CD4-positive, alpha-beta T cell treated with Interleukin-17A for 4 hours (primary cell): ENCODE results near the gene SNX10.

Experiments used
- DNase-seq: peaks from one replicate; pipeline ENCODE4 v3.0.0-alpha.2; 2020; ENCODE audit warnings: mixed read lengths

SNX10 gene

DNA sequence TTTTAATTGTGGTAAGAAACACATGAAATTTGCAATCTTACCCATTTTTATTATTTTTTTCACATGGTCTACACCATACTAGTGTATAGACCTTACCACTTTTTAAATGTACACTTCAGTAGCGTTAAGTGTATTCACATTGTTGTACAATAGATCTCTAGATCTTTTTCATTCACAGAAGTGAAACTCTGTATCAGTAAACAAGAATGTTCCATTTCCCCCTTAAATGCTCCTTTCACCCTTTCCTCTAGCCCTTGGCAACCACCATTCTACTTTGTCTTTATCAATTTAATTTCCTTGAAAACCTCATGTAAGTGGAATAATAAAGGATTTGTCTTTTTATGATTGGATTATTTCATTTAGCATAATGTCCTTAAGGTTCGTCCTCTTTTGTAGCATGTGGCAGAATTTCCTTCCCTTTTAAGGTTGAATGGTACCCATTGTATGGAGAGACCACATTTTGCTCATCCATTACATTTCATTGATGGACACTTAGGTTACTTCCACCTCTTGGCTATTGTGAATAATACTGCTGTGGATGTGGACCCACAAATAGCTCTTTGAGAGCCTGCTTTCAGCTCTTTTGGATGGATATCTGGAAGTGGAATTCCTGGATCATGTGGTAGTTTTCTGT lies 45.7 kb downstream of the SNX10 start:
- no peak for DNase-seq

DNA sequence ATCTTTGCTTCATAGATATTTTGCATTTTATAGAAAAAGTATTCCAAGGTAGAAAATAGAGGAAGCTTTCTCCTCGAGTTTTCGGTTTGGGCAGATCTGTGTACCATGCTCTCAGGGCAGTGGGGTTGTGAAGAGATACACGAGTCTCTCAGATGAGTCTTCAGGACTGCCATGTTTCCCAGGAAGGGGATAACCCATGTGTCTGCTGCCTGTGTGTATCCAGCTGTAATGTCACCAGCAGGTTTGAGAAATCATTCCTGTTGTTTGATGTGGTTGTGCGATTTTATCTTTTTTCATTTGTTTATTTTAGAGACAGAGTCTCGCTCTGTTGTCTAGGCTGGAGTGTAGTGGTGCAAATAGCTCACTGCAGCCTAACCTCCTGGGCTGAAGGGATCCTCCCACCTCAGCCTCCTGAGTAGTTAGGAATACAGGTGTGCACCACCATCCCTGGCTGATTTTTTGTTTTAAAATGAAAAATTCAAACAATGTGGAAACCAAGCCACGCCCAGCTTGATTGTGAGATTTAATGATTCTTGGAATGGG lies 48.9 kb downstream of the SNX10 start:
- DNase-seq, result no peak

DNA sequence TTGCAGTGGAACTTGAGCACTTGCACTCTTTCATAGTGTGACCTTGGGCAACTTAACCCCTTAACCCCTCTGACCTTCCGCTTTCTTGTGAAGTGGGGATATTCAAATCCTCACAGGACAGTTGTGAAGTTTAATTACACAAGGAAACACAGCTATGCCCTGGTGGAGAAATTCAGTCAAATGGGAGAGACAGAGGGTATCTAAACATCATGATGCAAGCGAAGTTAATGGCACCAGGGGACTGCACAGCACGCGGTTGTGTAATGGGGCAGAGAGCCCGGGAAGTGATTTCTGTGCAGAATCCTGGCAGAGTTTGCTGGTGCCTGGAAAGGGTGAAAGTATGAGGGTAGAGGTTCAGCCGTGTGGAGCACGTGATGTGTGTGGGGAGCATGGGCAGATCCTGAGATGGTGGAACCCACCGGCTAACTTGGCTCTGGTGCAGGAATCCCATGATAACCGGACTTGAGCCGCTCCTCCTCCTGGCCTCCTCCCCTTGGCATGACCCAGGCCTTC lies 51.7 kb downstream of the SNX10 start:
- DNase-seq, result no peak

DNA sequence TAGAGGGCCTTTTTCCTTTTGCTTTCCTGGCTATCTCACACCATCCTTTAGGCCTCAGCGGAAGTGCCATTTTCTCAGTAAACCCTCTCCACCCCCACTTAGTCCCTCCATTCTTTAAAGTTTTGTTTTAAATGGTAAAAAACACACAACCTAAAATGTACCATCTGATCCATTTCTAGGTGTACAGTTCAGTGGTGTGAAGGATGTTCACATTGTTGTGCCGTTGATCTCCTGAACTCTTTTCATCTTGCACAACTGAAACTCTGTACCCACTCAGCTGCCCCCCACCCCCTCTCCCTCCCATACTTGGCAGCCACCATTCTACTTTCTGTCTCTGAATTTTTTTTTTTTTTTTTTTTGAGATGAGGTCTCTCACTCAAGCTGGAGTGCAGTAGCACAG lies 52.2 kb downstream of the SNX10 start:
- DNase-seq, result no peak

DNA sequence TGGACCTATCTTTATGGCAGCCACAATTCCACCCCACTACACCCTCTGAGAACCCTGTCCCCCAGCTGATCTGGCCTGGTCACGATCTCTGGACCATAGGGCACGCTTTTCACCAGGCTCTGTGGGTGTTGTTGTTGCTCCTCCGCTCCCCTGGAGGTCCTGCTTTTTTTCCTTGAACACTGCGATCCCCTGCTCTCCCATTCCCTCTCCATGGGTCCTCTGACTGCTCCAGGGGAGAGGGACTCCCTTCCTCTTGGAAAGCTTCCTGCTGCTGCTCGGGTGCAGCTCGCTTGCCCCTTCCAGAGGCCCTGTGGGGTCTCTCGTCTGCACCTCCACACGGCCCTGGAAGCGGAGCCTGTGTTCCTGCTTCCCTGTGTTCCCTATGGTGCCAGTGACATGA lies 53.5 kb downstream of the SNX10 start:
- no peak for DNase-seq

DNA sequence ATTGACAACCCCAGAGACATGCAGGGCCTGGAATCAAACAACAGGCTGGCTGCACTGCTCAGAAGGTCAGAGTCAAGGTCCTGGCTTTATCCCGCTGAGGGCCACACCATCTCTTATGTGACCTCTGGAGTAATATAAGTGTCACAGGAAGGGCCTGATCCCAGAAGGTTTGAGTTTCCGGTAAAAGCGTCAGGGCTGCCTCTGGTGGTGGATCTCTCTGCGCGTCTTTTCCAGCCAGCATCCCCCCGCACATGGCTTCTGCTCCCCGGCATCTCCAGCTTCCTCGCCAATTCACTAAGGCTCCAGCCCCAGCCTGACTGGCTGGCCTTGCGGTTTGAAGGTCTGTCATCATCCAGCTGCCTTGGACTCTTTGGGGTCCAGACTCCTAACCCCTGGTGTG lies 54.2 kb downstream of the SNX10 start:
- DNase-seq, result no peak

DNA sequence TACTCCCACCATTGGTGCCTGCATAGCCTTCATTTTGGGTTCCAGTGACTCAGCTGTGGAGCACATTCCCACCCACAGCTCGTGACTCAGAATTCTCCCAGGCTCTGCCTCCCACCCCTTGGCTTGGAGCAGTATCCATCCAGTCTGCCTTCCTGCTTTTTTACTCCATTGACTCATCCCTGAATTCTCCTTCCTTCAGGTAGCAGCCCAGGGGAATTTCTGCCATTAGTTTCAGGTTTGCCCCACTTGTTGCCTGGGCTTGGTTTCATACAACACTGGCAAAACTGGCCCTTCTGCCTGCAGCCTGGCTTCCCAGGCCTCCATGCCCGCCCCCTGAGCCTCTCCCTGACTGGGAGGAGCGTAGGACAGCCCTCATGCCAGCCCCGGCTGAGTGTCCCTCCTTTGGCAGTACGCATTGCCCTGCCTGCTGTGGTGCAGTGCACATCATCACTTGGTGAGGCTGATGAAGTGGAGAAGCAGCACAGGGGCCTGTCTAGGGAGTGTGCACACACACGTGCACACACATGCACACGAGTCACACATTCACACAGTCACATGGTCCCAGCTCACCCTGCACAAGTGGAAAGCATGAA lies 55.0 kb downstream of the SNX10 start:
- DNase-seq, result no peak

DNA sequence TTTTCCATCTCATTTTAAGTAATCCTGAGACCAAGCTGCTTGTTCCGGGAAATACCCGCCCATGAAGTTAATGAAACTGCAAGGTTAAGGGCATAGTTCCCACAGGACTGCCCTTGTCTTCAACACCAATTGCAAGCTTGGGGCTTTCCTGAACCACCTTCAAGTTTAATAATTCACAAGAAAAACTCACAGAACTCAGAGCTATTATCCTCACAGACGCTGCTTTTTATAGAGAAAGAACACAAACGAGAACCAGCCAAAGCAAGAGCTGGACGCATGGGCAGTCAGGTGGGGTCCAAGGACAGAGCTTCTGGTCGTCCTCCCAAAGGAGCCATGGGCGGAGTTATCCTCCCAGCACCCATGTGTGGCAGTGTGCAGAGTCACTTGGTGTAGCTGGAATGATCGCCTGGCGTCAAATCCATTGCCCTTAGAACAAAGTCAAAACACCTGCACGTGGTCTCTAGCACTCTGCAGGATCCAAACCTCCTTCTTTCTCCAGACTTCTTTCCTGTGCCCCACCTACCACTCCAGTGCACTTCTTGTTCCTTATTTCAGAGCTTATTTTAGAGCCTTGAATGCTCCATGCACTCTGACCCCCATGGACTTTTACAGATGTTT lies 56.7 kb downstream of the SNX10 start:
- no peak for DNase-seq

DNA sequence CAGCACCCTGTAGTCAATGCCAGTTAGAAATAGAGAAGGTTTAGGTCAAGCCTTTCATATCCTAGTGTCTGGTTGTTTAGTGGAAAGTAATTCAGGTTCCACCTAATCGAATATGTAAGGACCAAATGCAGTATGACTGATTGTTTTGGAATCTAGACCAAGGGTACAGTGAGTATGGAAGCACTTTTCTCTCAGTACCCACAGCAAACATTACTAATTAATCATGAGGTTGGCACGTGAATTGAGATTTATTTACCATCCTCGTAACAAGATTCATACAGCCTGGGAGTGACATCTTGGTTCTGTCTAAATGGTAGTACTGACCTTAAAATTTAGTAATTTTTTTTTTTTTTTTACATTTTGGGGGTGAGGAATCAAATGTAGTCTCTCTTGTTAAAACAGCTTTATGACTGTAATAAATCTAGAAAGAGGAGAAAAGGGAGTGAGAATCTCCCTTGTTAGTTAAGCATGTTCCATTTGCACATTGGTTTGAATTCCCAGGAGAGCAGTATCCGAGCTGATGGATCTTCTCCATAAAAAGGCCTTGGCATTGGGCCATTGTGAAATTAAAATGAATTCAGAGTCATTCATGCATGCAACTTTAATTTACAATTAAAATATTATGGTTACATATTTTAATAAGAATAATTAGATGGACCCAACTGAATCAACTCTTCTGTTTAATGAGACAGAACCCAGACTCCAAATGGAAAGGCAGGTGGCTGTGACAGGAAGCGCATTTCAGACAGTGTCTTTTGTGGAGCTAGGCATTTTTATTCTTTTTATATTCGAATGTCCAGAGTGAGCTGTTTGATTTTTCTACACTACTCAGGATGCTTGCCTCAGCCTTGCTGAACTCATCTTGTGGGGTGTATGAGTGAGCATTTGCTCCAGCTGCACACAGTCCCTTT lies 57.6 kb downstream of the SNX10 start:
- DNase-seq, result no peak

DNA sequence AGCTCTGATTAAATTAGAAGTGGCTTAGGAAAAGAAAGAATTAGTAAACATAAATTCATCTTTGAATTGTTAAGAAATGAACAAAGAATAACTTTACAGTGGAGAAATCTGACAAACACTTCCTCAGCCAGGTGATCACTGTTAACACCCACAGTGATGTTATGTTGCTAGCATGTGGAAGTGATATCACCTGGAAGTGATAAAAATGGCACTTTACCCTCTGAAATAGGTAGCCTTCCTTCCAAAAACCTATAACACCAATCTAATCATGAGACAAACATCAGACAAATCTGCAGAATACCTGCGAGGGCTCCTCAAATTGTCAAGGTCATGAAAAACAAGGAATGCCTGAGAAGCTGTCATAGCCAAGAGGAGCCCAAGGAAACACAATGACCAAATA lies 59.5 kb downstream of the SNX10 start:
- no peak for DNase-seq

DNA sequence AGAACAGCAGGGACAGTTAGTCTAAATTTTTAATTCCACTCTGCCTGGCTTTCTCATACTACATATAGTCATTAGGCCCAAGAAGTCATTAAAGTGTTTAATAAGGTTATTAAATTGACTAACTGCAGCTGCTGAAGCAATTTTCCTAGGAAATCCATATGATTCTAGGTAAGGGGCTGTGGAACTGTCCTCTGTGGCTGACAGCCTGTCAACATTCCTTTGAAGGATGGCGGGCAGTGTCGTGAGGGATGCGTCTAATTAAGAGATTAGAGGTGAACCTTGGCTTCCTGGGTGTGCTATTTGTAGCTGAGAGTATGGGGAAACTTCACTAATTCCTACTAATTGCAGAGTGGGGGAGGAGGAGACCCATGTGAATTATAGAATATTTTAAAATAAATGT lies 64.6 kb downstream of the SNX10 start:
- no peak for DNase-seq

DNA sequence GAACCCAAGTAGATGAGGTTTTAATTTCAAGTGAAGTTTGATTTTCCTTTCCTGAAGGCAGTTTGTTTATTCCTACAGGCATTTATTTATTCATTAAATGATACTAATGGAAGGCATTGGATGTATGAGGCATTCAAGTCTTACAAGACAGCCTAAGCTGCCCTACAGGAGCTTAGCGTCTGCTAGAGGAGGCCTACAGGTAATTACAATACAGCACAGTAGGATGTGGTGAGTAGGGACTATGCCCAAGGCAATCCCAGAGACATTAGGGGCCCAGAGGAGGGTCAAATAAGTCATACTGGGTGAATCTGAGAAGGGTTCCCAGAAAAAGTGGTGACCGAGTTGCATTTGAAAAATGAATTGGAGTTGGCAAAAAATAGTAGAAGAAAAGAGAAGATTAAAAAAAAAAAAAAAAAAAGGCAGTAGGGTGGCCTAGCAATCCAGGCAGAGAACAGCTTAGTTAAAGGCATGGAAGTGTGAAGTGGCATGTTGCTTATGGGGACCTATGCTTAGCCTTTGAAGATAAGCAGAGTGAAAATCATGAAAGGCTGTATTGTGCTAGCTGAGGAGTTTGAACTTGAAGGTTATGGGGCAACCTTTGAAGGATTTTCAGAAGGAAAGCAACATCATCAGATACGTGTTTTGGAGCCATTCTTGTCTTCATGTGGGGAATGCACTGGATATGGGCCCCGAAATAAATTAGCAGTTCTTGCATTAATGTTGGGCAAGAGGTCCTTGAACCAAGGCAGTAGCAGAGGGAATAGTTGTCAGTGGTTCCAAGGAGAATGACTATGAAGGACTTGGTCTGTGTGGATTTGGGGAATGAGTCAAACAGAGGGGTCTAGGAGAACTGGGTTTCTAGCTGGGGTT lies 65.5 kb downstream of the SNX10 start:
- DNase-seq, result no peak

DNA sequence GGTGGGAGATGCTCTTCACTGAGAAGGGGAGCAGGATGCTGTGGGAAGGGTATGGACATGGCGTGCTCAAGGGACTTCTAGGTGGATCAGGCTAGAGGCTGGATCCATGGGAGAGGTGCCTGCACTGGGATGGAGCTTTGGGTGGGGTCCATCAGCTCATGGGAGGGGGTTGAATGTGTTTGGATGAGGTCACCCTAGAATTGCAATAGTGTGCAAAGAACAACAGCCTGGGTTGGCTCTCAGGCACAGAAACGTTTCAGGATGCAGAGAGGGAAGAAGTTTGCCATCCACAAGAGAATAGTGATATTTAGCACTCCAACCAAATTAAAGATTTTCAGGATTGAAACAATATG lies 66.1 kb downstream of the SNX10 start:
- DNase-seq, result no peak

DNA sequence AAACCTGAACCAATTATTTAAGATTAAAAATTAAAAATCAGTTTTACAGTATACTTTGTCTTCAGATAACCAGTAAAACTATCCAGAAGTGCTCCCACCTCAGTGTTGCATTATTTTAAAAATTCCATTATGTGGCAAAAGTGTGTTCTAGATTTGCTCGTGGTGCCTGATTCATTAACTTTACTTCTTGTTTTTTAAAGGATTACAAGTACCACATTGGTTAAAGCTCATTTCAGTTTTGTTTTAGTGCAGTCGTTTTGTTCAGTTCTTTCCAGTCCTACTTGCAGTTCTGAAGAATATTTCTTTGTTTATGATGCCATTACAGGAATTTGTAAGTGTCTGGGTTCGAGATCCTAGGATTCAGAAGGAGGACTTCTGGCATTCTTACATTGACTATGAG lies 69.0 kb downstream of the SNX10 start:
- DNase-seq, result no peak

DNA sequence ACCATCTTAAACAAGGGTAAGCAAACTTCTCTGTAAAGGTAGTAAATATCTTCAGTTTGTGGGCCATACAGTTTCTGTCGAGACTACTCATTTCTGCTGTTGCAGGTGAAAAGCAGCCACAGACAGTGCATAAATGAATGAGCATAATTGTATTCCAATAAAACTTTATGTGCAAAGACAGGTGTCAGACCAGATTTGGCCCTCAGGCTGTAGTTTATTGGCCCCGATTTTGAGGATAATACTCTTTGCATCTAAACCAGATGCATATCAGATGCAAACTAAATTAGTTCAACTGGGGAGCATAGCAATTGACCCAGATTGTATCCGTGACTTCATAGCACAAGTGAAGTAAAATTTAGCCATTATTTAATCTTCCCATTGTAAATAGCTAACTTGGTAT lies 70.0 kb downstream of the SNX10 start:
- DNase-seq, result no peak

DNA sequence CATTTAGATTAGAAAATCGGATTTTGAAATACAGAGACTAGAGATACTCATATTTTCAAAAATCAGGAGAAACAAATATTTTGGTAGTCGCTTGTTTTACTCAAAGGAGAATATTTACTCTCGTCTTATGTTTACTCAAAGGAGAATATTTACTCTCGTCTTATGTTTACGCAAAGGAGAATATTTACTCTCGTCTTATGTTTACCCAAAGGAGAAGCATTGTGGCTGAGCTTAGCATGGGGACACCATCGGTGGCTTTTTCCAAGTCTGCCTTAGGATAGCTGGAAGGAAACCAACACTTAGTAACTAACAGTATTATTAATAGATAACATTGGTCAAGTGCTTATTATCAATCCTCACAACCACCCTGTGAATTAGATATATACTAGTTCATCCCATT lies 71.8 kb downstream of the SNX10 start:
- DNase-seq, result no peak

DNA sequence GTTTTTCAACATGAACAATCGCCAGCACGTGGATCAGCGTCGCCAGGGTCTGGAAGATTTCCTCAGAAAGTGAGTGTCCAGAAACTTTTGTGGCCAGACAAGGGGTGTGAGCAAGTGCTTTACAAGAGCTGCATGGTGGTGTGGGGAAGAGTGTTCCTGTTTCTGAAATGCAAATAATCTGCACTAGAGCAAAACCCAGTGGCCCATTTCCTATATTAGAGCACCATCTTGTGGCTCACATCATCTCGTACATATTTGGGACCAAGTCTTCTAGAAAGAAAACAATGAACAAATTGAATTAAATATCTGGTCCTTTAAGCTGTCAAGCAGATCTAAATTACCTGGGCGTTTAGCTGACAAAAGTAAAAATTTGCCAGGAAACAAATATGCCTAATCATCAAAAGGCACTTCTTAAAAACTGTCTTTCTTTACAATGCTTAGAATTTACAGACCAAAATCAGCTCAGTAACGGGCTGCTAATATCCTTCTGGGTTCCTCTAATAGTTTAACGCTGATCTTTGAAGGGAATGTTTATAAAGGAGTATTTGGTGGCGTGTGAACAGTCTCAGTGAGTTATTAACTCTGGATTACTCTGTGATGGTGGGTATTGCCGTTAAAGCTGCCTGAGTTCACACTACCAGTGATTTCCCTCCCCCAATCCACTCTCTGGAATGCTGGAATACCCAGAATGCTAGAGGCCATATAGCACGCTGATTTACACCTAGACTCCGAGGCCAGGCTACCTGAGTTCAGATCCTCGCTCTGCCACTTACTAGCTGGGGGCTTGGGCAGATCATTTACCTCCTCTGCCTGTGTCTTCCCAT lies 73.6 kb downstream of the SNX10 start:
- peak; percentile 68 for DNase-seq

DNA sequence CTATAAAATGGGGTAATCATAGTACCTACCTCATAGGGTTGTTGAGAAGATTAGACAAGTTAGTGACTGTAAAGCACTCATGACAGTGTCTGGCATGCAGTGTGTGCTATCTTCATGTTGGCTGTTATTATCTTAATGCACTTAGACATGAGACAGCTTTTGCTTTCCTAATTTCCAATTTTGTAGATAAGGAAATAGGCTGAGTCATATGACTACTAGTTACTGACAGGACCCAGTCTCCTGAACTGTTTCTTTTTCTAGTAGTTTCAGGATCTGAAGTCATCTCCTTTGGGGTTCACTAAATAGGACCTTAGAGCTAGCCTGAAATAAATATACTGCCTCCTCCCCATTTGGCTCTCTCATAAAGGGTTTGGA lies 74.2 kb downstream of the SNX10 start:
- no peak for DNase-seq

DNA sequence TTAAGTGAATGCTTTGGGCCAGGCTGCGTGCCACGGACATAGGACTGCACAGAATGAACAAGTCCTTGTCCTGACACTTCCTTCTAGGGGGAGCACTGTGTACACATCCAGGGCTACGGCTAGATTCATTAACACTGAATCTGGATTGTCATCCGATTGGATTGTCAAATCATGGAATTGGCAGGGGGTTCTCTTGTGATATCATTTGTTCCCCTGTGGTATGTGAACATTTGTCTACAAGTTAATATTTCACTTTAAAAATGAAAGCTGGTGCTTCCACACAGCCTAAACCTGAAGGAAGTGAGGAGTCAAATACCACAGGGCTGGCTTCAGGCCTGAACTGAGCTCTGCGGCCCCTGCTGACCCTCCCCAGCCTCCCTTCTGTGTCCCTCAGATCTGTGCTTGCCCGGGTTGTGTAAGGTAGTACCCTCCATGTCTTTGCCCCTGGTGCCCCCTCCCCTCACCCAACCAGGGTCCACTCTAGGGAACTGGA lies 75.6 kb downstream of the SNX10 start:
- DNase-seq, result no peak

DNA sequence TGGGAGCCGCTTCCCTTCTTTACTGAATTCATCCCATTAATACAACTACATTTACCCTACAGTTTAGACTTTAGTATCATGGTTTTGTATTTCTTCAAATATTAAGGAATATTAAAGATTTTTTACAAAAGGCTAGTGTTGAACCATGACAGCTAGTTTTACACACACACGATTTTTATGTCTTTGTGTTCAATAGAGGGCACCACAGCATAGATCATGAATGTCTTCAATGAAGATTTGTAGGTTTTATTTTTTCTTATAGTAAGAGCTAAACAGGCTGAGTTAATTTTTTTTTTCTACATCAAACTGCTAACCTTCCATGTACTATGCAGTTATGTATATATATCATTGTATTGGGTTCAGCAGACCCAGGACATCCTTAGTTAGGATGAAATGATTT lies 76.9 kb downstream of the SNX10 start:
- DNase-seq, result no peak

DNA sequence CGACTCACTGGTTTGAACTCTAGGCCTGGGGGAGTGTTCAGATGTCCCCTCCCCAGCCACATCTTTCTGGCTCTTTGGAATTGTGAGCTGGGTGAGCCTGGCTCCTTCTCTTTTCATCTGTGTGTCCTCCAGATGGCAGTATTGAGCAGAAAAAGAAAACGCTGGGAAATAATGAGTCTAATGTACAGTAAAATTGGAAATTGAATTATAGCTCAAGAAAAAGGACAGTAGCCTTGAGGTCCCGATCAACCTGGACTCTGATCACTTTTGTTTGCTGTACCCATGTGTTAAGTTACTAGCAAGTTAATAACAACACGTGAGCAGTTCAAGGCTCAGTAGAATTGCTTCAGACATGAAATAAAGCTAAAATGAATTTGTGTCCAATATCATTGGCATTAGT lies 77.9 kb downstream of the SNX10 start:
- peak; percentile 35 for DNase-seq
